HG03039 (cell line): ENCODE results near the gene PCDH10.

ENCODE experiments used
- ATAC-seq: cut with Tn5 transposase; IDR thresholded peaks from one replicate; pipeline ENCODE4 v1.9.1; 2021; ENCODE audit warnings: mild to moderate bottlenecking, moderate library complexity; ENCODE audit not compliant: unreplicated experiment

The PCDH10 gene

GRCh38 chr4:133148690-133149363, at the start of gene PCDH10:
Gene PCDH10, plus strand, starts transcription at chr4:133149294. Its CDS starts 847 bp downstream, at chr4:133150141.
- ATAC-seq, result peak; percentile 88

- ATAC-seq, result no peak
Observed at GRCh38 chr4:133102043-133102442, 47.1 kb upstream of the PCDH10 start.

- ATAC-seq, result no peak
Observed at GRCh38 chr4:133102612-133103409, 46.3 kb upstream of the PCDH10 start.

- no peak for ATAC-seq
Observed at GRCh38 chr4:133112641-133113040, 36.5 kb upstream of the PCDH10 start.

GRCh38 chr4:133124746-133125145, 24.3 kb upstream of the PCDH10 start:
- no peak for ATAC-seq

GRCh38 chr4:133127500-133127899, 21.6 kb upstream of the PCDH10 start:
- no peak for ATAC-seq

- no peak for ATAC-seq
Observed at GRCh38 chr4:133129237-133129636, 19.9 kb upstream of the PCDH10 start.

- no peak for ATAC-seq
Observed at GRCh38 chr4:133130171-133130570, 18.9 kb upstream of the PCDH10 start.

GRCh38 chr4:133131829-133132460, 17.1 kb upstream of the PCDH10 start:
- ATAC-seq, result no peak

- ATAC-seq, result no peak
Observed at GRCh38 chr4:133136833-133137232, 12.3 kb upstream of the PCDH10 start.

GRCh38 chr4:133137571-133137970, 11.5 kb upstream of the PCDH10 start:
- no peak for ATAC-seq

- ATAC-seq, result no peak
Observed at GRCh38 chr4:133143775-133144430, 5.2 kb upstream of the PCDH10 start.

GRCh38 chr4:133145241-133145640, 3.9 kb upstream of the PCDH10 start:
- no peak for ATAC-seq

GRCh38 chr4:133145758-133146573, 3.1 kb upstream of the PCDH10 start:
- no peak for ATAC-seq

- no peak for ATAC-seq
Observed at GRCh38 chr4:133146574-133147241, 2.4 kb upstream of the PCDH10 start.

- ATAC-seq, result no peak
Observed at GRCh38 chr4:133147286-133147821, 1.7 kb upstream of the PCDH10 start.

GRCh38 chr4:133147921-133148689, 989 bp upstream of the PCDH10 start:
- ATAC-seq, result no peak

- no peak for ATAC-seq
Observed at GRCh38 chr4:133149364-133149695, 236 bp downstream of the PCDH10 start.

- no peak for ATAC-seq
Observed at GRCh38 chr4:133149932-133150471, 908 bp downstream of the PCDH10 start.
